Prostate gland (tissue), 2 donors: ENCODE results near the gene AMOTL1.

Source experiments
- CTCF ChIP-seq, 4 experiments: fragments of 200-600 bp in 2 of 4; fragments of 450-650 bp in 2 of 4; sonication (generic) in 2 of 4; IDR thresholded peaks; 1 replicate in 3 of 4; 2 replicates in 1 of 4; pipeline ENCODE4 v1.5.1; 2016 to 2019; ENCODE audit warnings: antibody characterized with exemption in 4 of 4, mild to moderate bottlenecking in 2 of 4, moderate library complexity in 2 of 4
- POLR2A ChIP-seq: fragments of 450-650 bp; IDR thresholded peaks from one replicate; pipeline ENCODE4 v1.6.1; 2016; ENCODE audit warnings: antibody characterized with exemption, mild to moderate bottlenecking
- POLR2AphosphoS5 ChIP-seq: sonication (generic); formaldehyde crosslinking; IDR thresholded peaks from one replicate; pipeline ENCODE4 v1.6.1; 2017; ENCODE audit warnings: antibody characterized with exemption

- TF ChIP-seq CTCF (IDR thresholded peaks at IDR 0.05) (no peak), POLR2AphosphoS5 (no peak), POLR2A (no peak)
Observed at GRCh38 chr11:94828088-94828487, 59.9 kb downstream of the AMOTL1 start.
